Activated CD8-positive, alpha-beta memory T cell treated with anti-CD3 and anti-CD28 coated beads, Interleukin-2, amount 50 U/mL, for 1 hour (primary cell): ENCODE results near the gene MRPL21.

Experiments
- DNase-seq: peaks from one replicate; pipeline ENCODE4 v3.0.0-alpha.2; 2020; ENCODE audit errors: extremely low read depth

MRPL21 gene

DNA sequence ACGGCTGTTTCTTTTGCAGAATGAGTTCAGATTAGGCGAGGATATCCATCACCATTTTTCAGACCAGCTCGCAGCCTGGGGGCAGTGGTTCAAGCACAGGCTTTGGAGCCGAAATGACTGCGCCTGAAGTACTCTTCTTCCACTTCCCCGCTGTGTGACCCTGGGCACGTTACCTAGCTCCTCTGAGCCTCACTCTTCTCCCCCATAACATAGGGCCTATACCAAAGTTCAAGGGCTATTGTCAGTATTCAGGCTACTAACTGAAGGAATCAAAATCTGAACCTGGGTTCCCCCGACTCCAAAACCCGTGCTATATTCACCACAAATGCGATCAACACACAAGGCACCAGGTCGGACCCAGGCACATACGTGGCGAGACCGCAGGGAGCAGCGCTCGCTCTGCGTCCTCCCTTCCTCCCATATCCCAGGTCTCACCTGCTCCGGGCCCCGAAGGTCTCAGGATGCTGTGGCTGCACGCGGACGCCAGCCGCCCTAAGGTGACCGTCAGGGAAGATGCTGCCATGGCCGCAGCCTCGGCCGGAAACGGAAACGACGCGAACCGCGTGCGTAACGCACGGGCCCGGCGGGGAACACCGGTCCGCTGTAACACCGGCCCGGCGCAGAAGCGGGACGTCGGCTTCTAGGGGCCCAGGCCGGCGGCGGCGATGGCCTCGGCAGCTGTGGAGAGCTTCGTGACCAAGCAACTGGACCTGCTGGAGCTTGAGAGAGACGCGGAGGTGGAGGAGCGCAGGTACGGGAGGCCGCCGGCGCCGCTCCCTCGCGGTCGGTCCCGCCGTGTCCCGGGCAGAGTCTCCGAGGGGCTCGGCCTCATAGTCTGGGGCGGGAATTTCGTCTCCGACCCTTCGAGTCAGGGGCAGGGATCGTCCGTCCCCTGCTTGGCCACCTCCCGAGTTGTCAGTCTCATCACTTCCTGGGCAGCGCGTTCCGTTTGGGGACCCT, at the start of gene MRPL21, which contains the start of gene IGHMBP2:
Gene MRPL21 (minus strand): TSS at position 545 of the 960 bp plus-strand sequence. CDS start 22 bp downstream, at position 523.
Gene IGHMBP2 (plus strand): TSS at position 604 of the 960 bp plus-strand sequence. CDS start 62 bp downstream, at position 666.
- DNase-seq: peak; percentile 30

DNA sequence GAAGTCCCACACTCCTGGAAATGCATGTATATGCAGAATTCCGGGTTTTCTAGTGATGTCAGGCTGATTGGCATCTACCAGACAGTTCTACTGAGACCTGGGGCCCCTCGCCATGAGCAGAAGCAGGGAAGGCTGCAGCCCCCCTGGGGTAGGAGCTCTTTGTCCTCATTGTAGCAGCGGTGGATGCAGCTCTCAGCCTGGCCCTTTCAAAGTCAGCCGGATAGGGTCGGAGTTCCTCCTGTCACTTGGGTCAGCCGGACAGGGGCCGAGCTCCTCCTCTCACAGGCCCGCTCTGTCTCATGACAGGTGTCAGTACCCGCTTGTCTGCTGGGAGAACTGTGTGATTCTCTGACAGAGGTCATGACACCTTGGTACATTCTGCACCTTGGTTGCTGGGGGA, 47.1 kb upstream of the MRPL21 start:
- DNase-seq: no peak

- no peak for DNase-seq
These were observed 46.6 kb upstream of the MRPL21 start for GRCh38 chr11:68950270-68950669.

DNA sequence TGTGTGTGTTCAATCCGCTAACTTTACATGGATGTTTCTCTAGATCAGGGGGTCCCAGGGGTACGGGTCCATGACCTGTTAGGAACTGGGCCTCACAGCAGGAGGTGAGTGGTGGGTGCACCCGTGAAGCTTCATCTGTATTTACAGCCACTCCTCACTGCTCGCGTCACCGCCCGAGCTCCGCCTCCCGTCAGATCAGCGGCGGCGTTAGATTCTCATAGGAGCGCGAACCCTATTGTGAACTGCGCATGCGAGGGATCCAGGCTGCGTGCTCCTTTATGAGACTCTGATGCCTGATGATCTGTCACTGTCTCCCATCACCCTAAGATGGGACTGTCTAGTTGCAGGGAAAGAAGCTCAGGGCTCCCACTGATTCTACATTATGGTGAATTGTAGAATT, 45.3 kb upstream of the MRPL21 start:
- DNase-seq: no peak

DNA sequence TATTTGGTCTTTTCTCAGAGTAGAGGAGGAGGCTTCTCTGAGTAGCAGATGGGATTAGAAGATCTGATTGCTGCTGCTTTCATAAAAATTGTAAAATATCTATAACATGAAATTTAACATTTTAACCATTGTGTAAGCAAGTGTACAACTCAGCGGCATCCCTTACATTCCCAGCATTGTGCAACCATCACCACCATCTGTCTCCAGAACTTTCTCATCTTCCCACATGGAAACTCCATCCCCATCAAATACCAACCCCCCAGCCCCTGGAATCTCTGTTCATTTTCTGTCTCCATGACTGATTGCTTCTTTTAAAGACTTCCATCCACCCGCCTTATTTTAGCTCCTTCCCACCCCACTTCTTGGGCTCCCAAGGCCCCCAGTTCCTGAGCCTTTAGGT, 44.9 kb upstream of the MRPL21 start:
- no peak for DNase-seq

- DNase-seq: no peak
These were observed 43.5 kb upstream of the MRPL21 start for GRCh38 chr11:68947151-68947550.

- no peak for DNase-seq
These were observed 42.9 kb upstream of the MRPL21 start for GRCh38 chr11:68946416-68947090.

- DNase-seq: no peak
These were observed 39.2 kb upstream of the MRPL21 start for GRCh38 chr11:68942751-68943271.

- DNase-seq: no peak
These were observed 38.5 kb upstream of the MRPL21 start for GRCh38 chr11:68942095-68942620.

- no peak for DNase-seq
These were observed 37.9 kb upstream of the MRPL21 start for GRCh38 chr11:68941324-68942094.

DNA sequence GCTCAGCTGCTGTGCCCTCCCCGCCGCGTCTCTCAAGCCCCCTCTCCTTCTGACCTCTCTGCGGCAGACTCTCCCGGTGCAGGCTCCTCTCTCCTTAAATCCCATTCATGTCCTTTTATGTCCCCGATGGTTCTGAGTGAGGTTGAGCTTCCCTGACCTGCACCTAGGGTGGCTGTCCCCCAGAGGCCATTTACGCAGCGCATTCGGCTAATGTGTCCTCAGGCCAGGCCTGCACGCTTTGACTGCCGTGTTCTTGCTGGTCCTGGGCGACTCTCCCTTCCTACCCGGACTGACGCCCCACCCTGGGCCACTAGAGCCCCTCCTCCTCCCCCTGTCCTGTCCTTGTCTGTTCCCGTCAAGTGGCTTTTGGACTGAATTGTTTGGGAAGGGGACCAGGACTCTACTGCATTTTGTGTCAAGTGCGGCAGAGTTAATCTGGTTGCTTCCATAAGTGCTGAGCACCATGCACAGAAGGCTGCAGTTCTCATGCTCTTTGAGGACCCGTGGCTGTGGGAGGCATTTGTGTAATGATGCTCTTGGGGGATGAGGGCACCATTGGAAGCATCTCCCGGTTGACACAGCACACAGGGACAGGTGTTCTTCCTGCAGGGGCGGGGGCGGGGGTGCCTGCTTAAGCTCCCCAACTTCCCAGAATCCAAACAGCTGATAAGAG, 37.2 kb upstream of the MRPL21 start:
- DNase-seq: no peak

GRCh38 chr11:68939583-68940555, 36.2 kb upstream of the MRPL21 start:
- no peak for DNase-seq

- no peak for DNase-seq
These were observed 35.4 kb upstream of the MRPL21 start for GRCh38 chr11:68938816-68939582.

DNA sequence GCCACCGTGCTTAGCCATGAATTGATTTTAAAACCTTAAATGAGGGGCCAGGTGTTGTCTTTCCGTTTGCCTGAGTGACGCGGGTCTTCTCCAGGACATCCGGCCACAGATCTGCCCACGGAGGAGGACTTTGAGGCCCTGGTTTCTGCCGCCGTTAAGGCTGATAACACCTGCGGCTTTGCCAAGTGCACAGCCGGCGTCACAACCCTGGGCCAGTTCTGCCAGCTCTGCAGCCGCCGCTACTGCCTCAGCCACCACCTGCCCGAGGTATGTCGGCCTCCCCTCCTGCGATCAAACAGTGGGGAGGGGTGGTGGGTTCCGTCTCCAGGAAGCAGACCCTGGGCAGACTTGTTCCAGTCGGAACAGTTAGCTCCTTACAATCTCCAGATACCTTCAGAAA, 34.5 kb upstream of the MRPL21 start:
- no peak for DNase-seq

DNA sequence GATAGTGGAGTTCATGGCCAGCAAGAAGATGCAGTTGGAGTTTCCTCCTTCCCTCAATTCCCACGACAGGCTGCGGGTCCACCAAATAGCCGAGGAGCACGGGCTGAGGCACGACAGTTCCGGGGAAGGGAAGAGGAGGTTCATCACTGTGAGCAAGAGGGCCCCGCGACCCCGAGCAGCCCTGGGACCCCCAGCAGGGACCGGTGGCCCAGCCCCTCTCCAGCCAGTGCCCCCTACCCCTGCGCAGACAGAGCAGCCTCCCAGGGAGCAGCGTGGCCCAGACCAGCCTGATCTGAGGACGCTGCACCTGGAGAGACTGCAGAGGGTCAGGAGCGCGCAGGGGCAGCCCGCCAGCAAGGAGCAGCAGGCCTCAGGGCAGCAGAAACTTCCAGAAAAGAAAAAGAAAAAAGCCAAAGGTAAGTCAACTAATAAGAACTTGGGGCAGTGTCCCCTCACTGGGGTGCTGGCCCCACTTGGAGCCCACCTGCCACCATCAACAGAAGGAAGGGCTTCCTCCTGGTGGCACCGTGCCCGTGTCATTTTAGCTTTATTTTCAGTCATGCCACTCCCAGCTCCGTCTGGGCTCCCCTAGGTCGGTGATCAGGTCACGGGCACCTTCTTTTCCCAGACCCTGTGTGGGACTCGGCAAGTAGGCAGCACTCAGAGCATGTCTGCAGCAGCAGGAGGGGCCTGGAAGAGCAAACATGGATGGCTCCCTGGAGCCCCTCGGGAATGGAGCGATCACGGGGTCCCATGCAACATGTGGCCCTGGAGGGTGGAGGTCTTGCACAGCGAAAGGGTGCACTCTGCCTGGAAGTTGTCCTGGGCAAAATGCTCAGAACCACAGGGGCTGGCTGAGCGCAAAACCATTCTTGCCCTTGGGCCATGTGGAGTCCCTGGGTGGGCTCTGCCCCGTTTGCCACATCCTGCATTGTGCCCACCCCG, 33.3 kb upstream of the MRPL21 start:
- DNase-seq: no peak

- DNase-seq: no peak
These were observed 32.7 kb upstream of the MRPL21 start for GRCh38 chr11:68936358-68936636.

- no peak for DNase-seq
These were observed 32.1 kb upstream of the MRPL21 start for GRCh38 chr11:68935516-68936357.
